DOHH2 (cell line): ENCODE measurements around the gene RRP15.

Source experiments
- CTCF ChIP-seq: fragments of 200-600 bp; sonication (generic); IDR thresholded peaks from one replicate; pipeline ENCODE4 v1.5.1; 2014; ENCODE audit warnings: antibody characterized with exemption, mild to moderate bottlenecking, low read depth, low read length; ENCODE audit not compliant: poor library complexity, severe bottlenecking
- EZH2phosphoT487 ChIP-seq: fragments of 200-600 bp; sonication (generic); IDR thresholded peaks from 2 replicates; pipeline ENCODE4 v1.6.1; 2017; ENCODE audit warnings: borderline replicate concordance, mild to moderate bottlenecking, antibody characterized with exemption, low read length, moderate library complexity, mixed read lengths

- no peak for TF ChIP-seq CTCF
- TF ChIP-seq EZH2phosphoT487: no peak
Measured at GRCh38 chr1:218273762-218274479, 11.2 kb upstream of the RRP15 start.
